Measurements from ENCODE around the gene FAM135A.

FAM135A gene

GRCh38 chr6:70385901-70386300 lies 27.4 kb upstream of the FAM135A start:
- DNase-seq (ENCODE audit: extremely low read depth, low read depth), result no peak
- TF ChIP-seq, protein P1, sequence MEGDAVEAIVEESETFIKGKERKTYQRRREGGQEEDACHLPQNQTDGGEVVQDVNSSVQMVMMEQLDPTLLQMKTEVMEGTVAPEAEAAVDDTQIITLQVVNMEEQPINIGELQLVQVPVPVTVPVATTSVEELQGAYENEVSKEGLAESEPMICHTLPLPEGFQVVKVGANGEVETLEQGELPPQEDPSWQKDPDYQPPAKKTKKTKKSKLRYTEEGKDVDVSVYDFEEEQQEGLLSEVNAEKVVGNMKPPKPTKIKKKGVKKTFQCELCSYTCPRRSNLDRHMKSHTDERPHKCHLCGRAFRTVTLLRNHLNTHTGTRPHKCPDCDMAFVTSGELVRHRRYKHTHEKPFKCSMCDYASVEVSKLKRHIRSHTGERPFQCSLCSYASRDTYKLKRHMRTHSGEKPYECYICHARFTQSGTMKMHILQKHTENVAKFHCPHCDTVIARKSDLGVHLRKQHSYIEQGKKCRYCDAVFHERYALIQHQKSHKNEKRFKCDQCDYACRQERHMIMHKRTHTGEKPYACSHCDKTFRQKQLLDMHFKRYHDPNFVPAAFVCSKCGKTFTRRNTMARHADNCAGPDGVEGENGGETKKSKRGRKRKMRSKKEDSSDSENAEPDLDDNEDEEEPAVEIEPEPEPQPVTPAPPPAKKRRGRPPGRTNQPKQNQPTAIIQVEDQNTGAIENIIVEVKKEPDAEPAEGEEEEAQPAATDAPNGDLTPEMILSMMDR (IDR thresholded peaks at IDR 0.05; ENCODE audit: low read depth, low read length, missing control alignments), result no peak
- H3K4me3 ChIP-seq (replicated peaks; ENCODE audit: low read depth, low read length), result no peak overlapping the region

DNA sequence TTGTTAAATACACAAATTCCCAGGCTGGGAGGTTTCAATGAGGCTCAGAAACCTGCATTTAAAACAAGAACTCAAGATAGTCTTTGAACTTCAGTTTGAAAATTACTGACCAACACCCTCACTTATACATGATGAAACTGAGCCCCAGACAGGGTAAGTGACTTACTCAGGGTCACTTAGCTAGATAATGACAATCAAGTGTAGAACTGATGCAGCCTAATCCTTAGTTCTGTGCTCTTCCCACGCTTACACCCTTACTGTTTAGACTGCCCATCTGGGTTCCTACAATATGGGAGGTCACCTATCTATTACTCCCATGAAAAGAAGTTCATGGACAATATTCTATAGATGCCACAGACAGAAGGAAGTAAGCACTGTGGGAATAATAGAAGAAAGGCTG lies 24.5 kb upstream of the FAM135A start:
- DNase-seq (ENCODE audit: extremely low read depth, low read depth), result no peak
- no peak overlapping the region for H3K4me3 ChIP-seq (replicated peaks; ENCODE audit: low read depth, low read length)
- TF ChIP-seq, protein P1 (IDR thresholded peaks at IDR 0.05; ENCODE audit: low read depth, low read length, missing control alignments), result no peak

DNA sequence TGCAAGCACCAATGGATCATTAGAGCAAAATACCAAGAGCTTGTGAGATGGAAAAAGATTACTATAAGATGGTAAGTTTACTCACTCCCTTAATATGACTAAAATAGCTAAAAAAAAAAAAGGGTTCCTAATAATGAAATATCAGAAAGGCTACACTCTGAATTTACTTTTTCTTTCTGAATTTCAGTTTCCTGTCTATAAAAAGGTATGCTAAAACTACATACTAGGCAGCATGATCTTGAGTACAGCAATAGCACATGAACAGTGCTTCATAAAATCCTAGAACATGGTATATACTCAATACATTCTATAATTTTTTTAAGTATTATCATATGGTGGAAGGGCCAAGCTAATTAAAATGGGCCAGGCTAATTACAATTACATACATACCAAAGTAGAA lies 24.0 kb upstream of the FAM135A start:
- TF ChIP-seq, protein P1 (IDR thresholded peaks at IDR 0.05; ENCODE audit: low read depth, low read length, missing control alignments), result no peak
- DNase-seq (ENCODE audit: extremely low read depth, low read depth), result no peak
- H3K4me3 ChIP-seq (replicated peaks; ENCODE audit: low read depth, low read length), result no peak overlapping the region

GRCh38 chr6:70390067-70390466 lies 23.2 kb upstream of the FAM135A start:
- no peak for DNase-seq (ENCODE audit: extremely low read depth, low read depth)
- TF ChIP-seq, protein P1 (IDR thresholded peaks at IDR 0.05; ENCODE audit: low read depth, low read length, missing control alignments), result no peak
- no peak overlapping the region for H3K4me3 ChIP-seq (replicated peaks; ENCODE audit: low read depth, low read length)

DNA sequence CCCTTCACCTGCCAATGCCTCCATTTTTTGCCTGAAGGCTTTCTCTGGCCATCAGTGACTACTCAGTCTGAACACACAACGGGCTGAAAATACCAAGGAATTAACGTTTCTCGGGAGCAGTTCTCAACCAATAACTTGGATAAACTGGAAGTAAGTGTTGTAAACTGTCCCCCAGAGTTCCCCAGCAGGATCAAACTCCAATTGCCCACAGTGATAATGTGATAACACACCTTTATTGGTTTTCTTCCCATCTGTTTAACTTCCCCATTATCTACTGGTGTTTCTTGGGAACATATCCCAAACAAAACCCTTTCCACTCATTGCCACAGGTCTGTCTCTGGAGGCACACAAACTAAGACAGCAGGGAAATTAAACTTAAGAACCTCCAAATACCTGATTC lies 21.8 kb upstream of the FAM135A start:
- no peak for DNase-seq (ENCODE audit: extremely low read depth, low read depth)
- TF ChIP-seq, protein P1 (IDR thresholded peaks at IDR 0.05; ENCODE audit: low read depth, low read length, missing control alignments), result no peak
- H3K4me3 ChIP-seq (replicated peaks; ENCODE audit: low read depth, low read length), result no peak overlapping the region

DNA sequence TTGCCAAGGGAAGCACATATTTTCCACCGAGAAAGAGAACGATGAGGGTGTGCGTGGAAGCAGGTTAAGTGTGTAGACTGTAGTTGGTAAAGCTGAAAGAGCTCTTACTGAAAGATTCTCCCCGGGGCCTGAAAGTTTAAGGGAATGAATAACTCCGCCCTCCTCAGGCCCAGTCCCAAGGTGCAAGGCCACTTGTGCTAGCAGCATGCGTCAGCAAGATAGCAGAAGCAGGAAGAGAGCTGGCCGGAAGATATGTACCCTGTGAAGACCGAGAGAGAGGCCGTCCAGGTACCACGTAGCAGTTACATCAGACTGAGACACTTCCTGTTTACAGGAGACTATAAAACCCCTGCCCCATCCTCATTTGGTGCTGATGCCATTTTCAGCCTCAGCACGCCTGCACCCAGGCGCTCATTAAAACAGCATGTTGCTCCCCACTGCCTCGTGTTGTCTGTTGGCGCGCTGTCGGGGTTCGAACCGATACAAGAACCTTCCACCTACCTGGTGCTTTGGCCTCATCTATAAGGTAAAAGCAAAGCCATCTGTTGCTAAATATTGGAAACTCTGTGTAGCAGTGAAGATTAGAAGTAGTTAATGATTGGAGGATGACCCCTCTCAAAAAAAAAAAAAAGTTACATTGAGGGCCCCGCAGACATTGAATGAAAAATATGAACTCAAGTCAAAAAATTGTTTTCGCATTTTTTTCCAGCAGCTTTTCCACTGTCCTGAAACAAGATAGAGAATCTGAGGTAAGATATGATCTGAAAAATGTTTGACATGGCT lies 18.6 kb upstream of the FAM135A start:
- H3K4me3 ChIP-seq (replicated peaks; ENCODE audit: low read depth, low read length), result no peak overlapping the region
- DNase-seq (ENCODE audit: extremely low read depth, low read depth), result no peak
- TF ChIP-seq, protein P1 (IDR thresholded peaks at IDR 0.05; ENCODE audit: low read depth, low read length, missing control alignments), result no peak

GRCh38 chr6:70395301-70395672 lies 18.0 kb upstream of the FAM135A start:
- DNase-seq (ENCODE audit: extremely low read depth, low read depth), result no peak
- H3K4me3 ChIP-seq (replicated peaks; ENCODE audit: low read depth, low read length), result no peak overlapping the region
- TF ChIP-seq, protein P1 (IDR thresholded peaks at IDR 0.05; ENCODE audit: low read depth, low read length, missing control alignments), result no peak

Measured in HFF-Myc (cell line).